Measurements from ENCODE around the gene DNAJC13.

- TF ChIP-seq CTCF (IDR thresholded peaks at IDR 0.05) = no peak
- no peak for TF ChIP-seq EP300 (IDR thresholded peaks at IDR 0.05)
- no peak for TF ChIP-seq POLR2AphosphoS5 (IDR thresholded peaks at IDR 0.05)
These were observed 18.7 kb downstream of the DNAJC13 start for GRCh38 chr3:132435911-132436425.
